Stimulated activated CD4-positive, alpha-beta T cell treated with anti-CD3 and anti-CD28 coated beads, TNF-alpha, amount 100 ng/mL, for 1 hour (primary cell): ENCODE data around the gene ZKSCAN2.

Experiments
- DNase-seq, 3 donors: peaks; one replicate each; pipeline ENCODE4 v3.0.0-alpha.2; 2020; ENCODE audit warnings: low read depth in 3 of 3, low spot score in 1 of 3

Gene ZKSCAN2

GRCh38 chr16:25257470-25257955 is at the start of gene ZKSCAN2:
Gene ZKSCAN2, minus strand, starts transcription at chr16:25257845. Its CDS starts 718 bp downstream, at chr16:25257127.
- peak; percentile 48 to 69 (median 50) for DNase-seq

- DNase-seq, result no peak
These were observed 42.3 kb upstream of the ZKSCAN2 start for GRCh38 chr16:25299792-25300590.

DNA sequence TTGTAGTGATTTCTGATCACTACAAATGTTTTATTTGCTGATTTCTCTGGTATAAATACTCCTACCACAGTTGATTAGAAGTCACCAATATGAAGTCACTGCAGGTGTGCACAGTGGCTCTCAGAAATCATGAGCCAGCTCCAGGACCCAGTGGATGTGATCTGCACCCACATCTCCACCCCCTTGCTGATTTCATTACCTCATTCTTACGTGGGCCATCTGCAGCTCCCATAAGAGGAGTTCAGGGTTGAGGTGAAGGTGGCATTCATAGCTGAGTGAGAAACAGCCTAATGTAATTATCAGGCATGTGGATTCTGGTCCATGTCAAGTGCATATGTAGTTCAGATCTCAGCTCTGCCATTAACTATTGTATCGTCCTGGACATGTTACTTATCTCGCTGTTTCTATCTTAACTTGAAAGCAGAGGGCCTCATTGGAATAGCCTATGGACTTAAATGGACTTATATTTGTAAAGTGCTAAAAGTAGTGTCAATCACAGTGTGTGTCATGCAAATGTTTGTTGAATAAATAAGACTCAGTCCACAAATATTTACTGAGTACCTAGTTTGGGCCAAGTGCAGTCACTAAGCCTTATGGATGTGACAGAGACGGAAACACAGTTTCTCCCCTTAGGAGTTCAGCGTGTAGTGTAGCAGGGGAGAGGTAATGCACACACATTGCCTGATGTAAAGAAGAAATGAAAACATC is 40.7 kb upstream of the ZKSCAN2 start:
- no peak for DNase-seq

DNA sequence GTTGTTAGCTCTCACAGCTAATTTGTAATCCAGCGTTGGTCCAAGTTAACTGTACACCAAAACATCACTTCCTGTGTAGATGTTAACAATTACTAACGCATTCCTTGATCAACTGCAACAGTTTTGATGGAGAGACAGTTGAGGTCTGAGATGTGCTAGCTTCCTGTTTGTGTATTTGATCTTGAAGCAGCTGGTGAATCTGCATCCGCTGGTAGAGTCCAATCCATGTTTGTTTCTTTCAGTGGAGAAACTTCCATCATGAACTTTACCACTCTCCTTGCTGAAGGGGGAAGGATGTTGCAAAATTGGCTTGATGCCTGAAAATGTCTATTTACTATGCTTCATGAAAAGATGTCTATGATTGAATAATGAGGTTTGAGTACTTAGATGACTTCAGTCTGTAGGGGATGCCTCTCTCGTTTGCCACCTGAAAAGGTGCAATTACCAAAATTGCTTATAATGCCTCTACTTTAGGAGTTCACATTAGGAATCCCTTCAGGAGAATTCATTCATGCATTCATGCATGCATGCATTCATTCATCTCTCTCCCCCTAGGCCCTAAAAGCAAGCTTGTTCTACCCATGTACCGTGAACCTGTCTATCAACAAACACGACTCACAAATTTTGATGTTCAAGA is 39.6 kb upstream of the ZKSCAN2 start:
- DNase-seq, result no peak

GRCh38 chr16:25291580-25291979 is 33.9 kb upstream of the ZKSCAN2 start:
- no peak for DNase-seq

DNA sequence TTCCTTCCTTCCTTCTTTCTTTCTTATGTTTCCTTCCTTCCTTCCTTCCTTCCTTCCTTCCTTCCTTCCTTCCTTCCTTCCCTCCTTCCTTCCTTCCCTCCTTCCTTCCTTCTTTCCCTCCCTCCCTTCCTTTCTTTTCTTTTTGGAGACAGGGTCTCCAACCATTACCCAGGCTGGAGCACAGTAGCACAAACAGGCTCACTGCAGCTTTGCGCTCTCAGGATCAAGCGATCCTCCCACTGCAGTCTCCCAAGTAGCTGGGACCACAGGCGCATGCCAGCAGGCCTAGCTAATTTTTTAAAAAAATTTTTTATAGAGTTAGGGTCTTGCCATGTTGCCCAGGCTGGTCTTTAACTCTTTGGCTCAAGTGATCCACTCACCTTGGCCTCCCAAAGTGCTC is 31.8 kb upstream of the ZKSCAN2 start:
- no peak for DNase-seq

GRCh38 chr16:25279491-25279890 is 21.8 kb upstream of the ZKSCAN2 start:
- DNase-seq, result no peak

GRCh38 chr16:25271421-25271820 is 13.8 kb upstream of the ZKSCAN2 start:
- no peak for DNase-seq

DNA sequence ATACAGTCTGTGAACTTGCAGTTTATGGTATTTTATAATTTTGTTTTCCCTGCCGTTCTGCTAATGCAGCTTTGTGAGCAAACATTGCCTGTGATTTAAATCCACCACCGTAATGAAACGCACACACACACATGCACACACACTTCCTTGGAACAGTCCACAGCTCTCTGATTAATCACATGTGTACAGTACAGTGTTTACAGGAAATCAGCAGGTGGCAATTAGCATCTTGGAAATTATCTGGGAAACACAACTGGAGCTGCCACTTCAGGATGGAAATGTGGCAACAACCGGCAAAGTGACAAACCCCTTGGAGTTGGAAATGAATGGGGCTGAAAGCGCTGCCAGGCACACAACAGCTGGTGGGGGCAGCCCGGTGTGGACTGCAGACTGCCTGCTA is 12.9 kb upstream of the ZKSCAN2 start:
- DNase-seq, result no peak

DNA sequence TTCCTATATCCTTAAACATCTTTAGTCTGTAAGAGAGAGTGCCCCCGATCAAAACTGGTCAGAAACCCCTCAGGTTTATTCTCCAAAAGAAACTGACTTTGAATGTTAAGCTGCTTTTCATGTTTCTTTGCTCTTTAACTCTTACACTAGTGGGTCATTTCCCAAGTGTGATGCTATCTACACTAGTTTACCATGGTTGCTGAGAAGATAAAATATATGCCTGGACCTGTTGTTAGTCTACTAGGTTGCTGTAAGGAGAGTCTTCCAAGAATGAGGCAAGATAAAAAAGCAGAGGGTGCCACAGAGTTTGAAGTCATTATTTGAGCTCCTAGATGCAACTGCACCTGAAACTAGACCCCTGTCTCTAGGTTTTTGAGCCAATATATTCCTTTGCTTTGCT is 12.2 kb upstream of the ZKSCAN2 start:
- no peak for DNase-seq

DNA sequence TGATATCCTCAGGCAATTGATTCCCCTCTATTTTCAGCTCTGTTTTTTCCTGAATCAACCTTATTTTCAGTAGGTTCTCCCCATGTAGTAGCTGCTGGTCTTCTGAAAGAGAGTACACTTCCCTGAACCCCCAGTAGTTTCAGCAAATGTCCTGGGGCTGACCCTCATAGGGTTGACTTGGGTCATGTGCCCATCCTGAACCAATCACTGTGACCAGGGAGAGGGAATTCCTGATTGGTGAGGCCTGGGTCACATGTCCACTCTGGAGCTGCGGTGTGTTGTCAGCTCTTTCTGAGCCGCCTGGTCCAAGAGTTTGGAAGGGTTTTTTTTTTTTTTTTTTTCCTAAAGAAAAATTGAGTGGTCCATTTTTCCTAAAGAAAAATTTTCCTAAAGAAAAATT is 8.3 kb upstream of the ZKSCAN2 start:
- DNase-seq, result no peak

DNA sequence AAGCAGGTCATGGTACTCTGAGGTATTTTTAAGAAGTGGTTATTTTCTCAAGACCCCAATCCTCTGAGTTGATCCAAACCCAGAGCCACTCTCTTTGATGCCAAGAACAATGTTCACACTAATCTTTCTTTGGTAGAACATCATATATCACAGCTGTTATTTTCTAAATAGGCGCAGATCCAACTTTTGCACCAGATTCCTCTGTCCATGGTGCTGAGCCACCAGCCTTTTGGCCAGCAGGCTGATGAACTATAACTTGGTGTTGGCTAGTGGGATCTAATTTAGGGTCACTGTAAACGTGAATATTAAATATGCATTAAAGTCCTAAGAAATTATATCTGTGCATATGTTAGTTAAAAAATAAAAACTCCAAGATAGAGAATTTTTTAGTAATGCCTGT is 7.0 kb upstream of the ZKSCAN2 start:
- DNase-seq, result no peak

DNA sequence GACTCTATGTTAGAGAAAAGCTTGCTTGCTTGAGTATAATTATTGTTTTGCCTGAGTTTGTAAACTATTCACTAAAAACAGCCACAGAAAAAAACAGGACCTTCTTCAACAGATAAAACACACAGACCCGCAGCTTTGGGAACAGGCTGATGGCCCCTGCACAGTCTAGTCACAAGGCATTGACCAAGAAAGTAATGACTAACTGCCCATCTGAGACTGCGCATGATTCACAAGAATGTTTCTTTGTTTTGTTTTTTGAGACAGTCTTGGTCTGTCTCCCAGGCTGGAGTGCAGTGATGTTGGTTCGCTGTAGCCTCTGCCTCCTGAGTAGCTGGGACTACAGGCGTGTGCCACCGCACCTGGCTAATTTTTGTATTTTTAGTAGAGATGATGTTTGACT is 2.8 kb upstream of the ZKSCAN2 start:
- no peak for DNase-seq

DNA sequence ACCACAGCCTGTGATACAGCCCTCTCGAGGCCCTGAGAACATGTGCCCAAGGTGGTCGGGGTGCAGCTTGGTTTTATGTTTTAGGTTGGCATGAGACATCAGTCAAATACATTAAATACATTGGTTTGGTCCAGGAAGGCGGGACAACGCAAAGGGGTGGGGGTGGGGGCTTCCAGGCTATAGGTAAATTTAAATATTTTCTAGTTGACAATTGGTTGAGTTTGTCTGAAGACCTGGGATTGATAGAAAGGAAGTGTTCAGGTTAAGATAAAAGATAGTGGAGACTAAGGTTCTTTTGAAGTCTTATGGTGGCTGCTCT is 1.2 kb upstream of the ZKSCAN2 start:
- DNase-seq, result no peak

GRCh38 chr16:25257956-25258860 is 563 bp upstream of the ZKSCAN2 start:
- peak; percentile 28 to 70 (median 46) for DNase-seq

DNA sequence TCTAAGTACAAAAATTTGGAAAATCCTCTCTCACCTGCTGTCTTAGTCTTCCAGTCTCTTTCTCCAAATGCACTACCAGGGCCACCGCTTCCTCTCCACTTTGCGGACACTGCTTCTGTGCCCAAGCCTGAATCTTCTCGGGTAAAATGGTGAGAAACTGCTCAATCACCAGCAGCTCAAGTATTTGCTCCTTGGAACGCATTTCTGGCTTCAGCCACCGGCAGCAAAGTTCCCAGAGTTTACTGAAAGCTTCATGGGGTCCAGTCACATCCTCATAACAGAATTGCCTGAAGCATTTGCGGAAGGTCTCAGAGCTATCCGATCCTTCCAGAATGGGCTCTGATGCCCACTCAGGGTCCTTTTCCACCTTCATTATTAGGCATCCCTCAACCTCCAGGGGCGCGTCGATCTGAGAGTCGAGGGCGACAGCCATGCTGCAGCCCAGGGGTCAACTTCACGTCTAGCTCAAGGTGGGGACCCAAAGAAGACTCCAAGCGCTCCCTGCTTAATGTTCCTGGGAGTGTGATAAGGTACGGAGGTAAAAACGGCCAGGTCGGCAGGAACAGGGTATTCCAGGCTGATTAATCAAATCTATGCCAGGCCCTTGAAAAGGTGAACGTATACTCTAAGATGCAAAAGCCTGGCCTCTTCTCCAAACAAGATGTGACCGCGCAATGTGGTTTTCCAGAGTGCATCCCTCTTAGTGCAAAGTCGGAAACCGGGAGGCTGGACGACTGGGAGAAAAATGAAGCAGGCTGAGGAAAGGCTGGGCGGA is 763 bp downstream of the ZKSCAN2 start:
- DNase-seq, result no peak

- no peak for DNase-seq
These were observed 4.3 kb downstream of the ZKSCAN2 start for GRCh38 chr16:25253322-25253721.

DNA sequence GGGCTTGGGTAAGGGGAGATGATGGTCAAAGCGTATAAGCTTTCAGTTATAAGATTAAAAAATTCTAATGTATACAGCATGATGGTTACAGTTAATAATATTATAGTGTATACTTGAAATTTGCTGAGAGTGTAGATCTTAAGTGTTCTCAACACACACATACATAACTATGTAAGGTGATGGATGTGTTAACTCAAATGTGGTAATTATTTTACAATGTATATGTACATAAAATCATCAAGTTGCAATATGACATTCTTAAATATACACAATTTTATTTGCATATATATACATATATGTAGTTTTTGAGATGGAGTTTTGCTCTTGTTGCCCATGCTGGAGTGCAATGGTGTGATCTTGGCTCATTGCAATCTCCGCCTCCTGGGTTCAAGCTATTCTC is 7.2 kb downstream of the ZKSCAN2 start:
- no peak for DNase-seq

DNA sequence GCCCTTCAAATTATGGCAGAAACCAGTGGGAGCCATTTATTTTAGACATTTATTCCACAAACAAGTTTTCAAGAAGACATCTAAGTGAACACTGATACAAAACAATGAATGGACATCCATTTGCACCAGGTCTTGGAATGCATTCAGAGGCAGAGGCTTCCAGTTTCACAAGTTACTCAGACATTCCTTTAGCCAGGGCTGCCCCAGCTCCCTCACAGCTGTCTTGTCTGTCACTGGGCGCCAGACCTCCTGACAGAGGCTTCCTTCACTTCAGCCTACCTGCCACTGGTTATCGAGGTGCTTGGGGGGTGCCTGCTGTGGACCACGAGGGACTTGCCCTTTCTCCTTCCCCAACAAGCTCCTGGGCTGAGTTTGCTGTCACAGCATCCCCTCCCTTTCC is 21.7 kb downstream of the ZKSCAN2 start:
- no peak for DNase-seq

GRCh38 chr16:25228372-25228771 is 29.3 kb downstream of the ZKSCAN2 start:
- no peak for DNase-seq
